GM08714 (cell line): ENCODE results near the gene NCAM2.
"Not testable (repeated sequence)": the region's sequence is repeated elsewhere in the genome, so short reads cannot be mapped to it uniquely, and the experiment has no call there.

Source experiments
- H3K4me3 ChIP-seq: fragments of 200-500 bp; sonication (Bioruptor generic); 2 replicates; pipeline ENCODE4 v1.5.1; 2014; ENCODE audit warnings: mild to moderate bottlenecking, low read length, inconsistent platforms
- ZNF274 ChIP-seq: IDR thresholded peaks from 2 replicates; pipeline ENCODE4 v1.6.1; 2012; ENCODE audit warnings: mild to moderate bottlenecking, low read depth, low read length

The NCAM2 gene

DNA sequence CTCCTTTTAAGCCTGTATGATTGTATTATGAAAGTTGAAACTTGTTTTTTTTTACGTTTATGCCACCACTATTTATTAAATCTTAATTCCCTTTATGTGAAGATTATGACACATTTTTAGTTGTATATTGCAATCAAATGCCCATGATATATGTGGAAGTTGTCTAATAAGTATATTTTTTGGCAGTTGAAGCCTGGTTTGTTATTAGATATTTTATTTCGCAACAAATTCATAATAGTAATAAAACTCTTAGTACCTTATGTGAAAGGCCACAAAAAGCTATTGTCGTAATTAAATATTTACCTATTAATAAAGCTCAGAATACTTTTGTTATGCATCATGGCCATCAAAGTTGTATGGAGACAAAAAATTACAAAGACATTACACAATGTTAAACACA is 386.8 kb downstream of the NCAM2 start:
- H3K4me3 ChIP-seq, result no peak overlapping the region
- TF ChIP-seq ZNF274, result no peak

DNA sequence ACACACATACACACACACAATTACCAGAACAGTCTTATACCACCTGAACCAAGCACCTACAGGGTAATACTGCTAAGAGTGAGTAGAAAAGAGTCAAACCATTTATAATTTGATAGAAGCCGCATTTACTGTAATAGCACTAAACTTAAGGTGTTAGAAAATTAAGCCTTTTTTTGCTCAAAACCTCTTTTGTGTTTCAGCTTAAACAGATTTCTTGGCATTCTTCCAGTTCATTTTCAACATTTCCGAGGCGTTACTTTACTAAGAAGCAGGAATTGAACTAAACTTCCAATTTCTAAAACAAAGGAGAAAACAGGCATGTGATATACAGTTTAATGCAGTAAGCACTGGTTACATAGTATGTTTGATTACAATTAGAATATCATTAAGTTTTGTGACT is 387.2 kb downstream of the NCAM2 start:
- no peak overlapping the region for H3K4me3 ChIP-seq
- no peak for TF ChIP-seq ZNF274

DNA sequence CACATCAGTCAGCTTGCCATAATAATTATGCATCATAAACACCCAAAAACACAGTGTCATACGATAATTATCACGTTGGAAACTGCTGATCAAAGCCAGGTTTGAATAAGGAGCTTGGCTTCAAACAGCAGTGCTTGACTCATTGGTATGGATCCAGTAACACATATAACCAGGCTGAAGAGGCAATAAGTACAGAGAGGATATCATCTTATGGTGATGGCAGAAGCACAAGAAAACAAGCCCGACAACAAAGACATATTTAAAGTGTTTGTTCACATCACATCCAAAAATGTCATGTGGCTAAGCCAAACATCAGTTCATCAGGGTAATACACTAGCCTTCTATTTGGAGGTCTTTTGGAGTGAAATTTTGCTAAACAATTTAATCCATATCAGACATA is 389.7 kb downstream of the NCAM2 start:
- no peak overlapping the region for H3K4me3 ChIP-seq
- no peak for TF ChIP-seq ZNF274

DNA sequence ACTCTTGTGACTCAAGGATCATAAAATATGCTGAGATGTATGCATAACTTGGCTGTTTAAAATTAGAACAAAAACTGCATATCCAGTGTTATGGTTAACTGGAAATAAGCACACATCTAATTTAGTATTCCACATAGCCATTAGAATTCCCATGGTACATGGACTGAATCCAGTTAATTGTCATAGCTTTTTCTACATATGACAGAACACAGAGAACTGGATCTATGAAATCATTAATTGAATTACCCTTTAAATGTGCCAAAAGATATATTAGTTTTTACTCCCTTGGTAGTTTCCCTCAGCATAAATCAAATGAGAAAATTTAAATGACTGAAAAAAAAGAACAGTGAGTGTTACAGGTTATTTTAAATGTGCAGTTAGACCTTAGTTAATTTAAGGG is 395.9 kb downstream of the NCAM2 start:
- TF ChIP-seq ZNF274, result no peak
- H3K4me3 ChIP-seq, result no peak overlapping the region

DNA sequence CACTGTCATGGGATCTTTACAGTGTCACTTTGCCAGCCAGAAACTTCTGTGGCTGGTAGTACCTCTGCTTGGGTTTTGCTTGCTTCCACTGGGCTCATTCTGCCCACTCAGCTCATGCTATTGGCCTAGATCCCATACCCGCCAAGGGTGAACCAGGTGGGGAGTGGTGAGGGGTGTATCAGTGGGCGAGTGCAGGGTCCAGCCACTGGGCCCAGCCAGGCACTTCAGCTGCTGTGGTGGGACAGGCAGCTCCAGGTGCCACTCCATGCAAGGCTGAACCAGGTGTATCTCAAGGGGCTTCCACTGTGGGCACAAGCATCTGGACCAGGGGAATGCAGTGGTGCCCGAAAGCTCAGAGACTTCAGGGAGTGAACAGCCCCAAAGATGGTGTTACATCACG is 398.2 kb downstream of the NCAM2 start:
- H3K4me3 ChIP-seq, result no peak overlapping the region
- TF ChIP-seq ZNF274, result no peak

DNA sequence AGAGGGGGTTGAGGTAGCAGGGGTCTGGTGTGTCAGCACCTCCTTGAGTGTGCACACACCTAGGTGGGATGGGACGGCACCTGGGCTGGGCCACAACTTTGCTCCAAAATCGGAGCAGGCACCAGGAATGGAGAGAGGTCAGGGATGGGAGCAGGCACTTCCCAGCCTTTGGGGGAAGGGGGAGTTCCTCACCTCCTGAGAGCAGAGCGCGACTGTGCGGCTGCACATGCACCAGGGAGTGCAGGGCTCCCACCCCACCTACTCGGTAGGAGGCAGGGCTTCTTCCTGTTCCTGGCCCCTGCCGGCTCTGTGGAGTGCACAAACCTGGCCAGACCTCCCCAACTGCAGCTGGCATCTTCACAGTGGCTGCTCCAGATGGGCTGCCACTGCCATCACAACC is 399.3 kb downstream of the NCAM2 start:
- no peak overlapping the region for H3K4me3 ChIP-seq
- TF ChIP-seq ZNF274, result no peak

DNA sequence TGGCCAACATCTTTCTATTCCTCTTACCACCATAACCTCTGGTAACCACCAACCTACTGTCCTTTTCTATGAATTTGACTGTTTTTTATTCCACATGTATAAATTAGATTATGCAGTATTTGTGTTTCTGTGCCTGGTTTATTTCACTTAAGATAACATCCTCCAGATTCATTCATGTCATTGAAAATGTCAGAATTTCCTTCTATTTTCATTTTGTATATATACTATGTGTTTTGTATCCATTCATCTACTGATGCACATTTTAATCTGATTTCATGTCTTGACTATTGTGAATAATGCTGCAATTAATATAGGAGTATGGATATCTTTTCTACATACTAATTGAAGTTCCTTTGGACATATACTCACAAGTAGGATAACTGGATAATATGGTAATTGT is 403.2 kb downstream of the NCAM2 start:
- no peak for TF ChIP-seq ZNF274
- H3K4me3 ChIP-seq, result no peak overlapping the region

DNA sequence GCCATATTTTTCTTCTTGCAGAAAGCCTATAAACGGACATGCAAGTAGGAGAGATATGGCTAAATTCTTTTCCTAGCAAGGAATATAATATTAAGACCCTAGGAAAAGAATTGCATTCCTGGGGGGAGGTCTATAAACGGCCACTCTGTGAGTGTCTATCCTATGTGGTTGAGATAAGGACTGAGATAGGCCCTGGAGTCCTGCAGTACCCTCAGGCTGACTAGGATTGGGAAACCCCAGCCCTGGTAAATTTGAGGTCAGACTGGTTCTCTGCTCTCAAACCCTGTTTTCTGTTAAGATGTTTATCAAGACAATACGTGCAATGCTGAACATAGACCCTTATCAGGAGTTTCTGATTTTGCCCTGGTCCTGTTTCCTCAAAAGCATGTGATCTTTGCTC is 404.0 kb downstream of the NCAM2 start:
- not testable (repeated sequence) for H3K4me3 ChIP-seq

DNA sequence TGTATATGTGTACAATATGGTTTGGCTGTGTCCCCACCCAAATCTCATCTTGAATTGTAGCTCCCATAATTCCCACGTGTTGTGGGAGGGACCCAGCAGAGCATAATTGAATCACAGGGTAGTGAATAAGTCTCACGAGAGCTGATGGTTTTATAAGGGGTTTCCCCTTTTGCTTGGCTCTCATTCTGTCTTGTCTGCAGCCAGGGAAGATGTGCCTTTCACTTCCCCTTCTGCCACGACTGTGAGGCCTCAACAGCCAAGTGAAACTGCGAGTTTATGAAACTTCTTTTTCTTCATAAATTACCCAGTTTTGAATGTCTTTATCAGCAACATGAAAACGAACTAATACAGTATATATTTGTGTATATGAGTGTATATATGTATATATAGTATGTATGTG is 406.1 kb downstream of the NCAM2 start:
- H3K4me3 ChIP-seq, result not testable (repeated sequence)

DNA sequence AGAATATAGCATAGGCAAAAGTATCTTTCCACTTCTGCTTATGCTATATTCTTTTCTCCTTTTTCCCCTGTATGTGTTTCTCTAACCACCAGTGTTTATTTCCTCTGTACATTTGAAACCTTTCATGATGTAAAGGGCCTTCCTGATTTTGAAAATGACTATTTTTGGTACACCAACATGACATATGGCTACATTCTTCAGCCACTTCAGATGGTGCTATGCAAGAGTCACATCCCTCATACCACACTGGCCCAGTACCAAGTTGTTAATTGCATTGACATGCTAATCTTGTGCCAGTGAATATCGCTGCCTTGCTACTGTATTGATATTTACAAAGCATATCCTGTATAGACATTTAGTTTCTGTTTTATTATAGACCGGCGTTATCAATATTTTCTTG is 408.7 kb downstream of the NCAM2 start:
- TF ChIP-seq ZNF274, result no peak
- H3K4me3 ChIP-seq, result no peak overlapping the region

DNA sequence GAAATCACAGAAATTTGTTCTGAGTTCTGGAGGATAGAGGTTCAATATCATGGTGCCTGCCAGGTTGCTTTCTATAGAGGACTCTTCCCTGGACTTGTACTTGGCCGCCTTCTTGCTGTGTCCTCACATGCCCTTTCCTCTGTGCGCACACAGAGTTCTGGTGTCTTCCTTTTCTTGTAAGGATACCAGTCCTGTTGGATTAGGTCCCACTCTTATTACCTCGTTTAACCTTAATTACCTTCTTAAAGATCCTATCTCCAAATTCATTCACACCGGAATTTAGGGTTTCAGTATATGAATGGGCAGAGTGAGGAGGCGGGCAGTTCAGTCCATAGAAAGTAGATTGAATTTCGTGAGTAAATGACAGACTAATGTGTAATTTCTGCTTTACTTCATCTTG is 413.9 kb downstream of the NCAM2 start:
- no peak for TF ChIP-seq ZNF274

DNA sequence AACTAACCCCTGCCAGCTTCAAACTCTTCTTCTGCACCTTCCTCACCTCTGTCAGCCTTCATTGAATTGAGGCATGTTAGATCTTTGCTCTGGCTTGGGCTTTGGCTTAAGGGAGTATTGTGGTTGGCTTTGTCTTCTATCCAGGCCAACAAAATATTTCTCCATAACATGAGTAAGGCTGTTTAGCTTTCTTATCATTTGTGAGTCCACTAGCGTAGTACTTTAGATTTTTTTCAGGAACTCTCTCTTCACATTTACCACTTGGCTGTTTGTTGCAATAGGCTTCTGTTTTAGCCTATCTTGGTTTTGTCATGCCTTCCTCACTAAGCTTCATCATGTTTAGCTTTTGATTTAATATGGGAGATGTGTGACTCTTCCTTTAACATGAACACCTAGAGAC is 417.5 kb downstream of the NCAM2 start:
- no peak overlapping the region for H3K4me3 ChIP-seq
- no peak for TF ChIP-seq ZNF274

More for the DNA sequence above, 413.9 kb downstream of the NCAM2 start:
- no peak overlapping the region for H3K4me3 ChIP-seq

DNA sequence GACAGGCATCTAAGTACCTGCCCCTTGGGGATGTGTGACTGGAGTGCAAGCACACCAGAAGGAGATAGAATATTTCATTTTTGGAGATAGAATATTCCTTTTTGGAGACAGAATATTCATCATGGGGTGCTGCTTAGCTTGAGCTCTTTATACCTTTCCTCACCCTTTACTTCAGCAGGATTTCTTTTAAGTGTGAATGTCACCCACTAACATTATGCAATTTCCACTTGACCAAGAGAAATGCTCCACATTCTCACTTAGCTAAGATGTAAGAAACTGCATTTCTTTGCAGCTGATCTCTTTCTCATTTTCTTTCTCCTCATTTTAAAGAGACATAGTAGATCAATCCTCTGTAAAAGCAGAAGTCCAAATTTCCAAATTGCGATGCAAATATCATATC is 436.7 kb downstream of the NCAM2 start:
- TF ChIP-seq ZNF274, result no peak
- no peak overlapping the region for H3K4me3 ChIP-seq

DNA sequence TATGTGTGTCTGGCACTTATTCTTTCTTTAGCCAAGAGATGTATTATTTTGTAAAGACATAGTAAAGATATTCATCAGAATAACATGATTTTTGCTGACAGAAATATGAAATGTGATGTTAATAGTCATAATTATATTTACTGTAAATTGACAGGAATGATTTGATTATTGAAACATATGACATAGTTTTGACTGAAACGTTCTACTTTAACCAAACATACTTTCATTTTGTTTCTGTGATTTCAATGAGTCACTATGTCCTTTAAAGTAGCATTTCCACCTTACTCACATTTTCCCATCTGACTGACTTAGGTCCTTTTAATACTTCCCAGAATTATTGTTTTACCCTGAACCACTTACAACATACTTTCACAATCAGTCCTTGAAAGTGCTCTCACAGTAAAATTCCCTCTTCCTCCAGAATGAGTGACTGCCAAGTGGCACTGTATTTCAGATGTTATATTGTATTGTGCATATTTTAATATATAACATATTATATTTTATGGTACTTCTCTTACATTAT is 437.9 kb downstream of the NCAM2 start:
- H3K4me3 ChIP-seq, result no peak overlapping the region
- no peak for TF ChIP-seq ZNF274

DNA sequence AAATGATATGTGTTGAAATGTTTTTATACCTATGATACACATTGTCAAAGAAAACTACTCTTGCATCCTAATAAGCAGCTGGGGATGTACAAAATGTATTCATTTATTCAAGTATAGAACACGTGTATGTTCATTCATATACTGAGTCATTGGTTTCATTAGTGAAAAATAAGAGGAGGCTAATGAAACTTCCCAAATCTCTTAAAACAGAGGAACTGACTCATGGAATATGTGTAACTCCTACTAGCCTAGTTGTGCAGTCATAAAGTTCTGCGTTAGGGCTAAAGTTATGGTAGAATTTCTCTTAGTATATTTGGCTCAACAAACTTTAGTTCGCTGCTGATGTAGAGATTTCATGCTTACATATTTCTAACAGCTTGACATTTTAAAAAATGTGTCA is 441.6 kb downstream of the NCAM2 start:
- no peak overlapping the region for H3K4me3 ChIP-seq
- no peak for TF ChIP-seq ZNF274

DNA sequence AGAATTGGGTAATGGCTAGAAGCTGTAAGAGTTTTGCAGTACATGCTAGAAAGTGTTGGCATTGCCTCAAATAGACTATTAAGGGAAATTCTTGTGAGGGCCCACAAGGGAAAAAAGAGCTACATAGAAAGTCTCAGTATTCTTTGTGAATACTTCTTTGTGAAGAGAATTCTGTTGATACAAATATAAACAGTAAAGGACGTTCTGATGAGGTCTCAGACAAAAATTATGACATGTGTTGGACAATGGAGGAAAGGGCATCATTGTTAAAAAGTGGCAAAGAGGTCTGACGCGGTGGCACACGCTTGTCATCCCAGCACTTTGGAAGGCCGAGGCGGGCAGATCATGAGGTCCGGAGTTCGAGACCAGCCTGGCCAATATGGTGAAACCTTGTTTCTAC is 458.9 kb downstream of the NCAM2 start:
- no peak for TF ChIP-seq ZNF274

More for the DNA sequence above, 458.9 kb downstream of the NCAM2 start:
- H3K4me3 ChIP-seq, result no peak overlapping the region
